Activated CD8-positive, alpha-beta memory T cell treated with anti-CD3 and anti-CD28 coated beads for 36 hours (primary cell): ENCODE measurements around the gene DIP2C. TPM values are rescaled to one million over a fixed set of nuclear protein-coding genes. Genes with fewer than 3 reads are reported as not detected.
"Not testable (repeated sequence)": the region's sequence is repeated elsewhere in the genome, so short reads cannot be mapped to it uniquely, and the experiment has no call there.

Experiments
- CTCF ChIA-PET: fragments of 350-600 bp; sonication (Branson Sonifier 250); formaldehyde crosslinking; loops from one replicate; lab custom pipeline; 2021; ENCODE audit warnings: antibody characterized with exemption; lab: Charles Lee
- POLR2A ChIA-PET: fragments of 350-600 bp; sonication (Branson Sonifier 250); formaldehyde crosslinking; loops from one replicate; lab custom pipeline; 2021; ENCODE audit warnings: antibody characterized with exemption; lab: Charles Lee
- total RNA-seq, 2 experiments: library from RNA; stranded (reverse); gene quantifications; one replicate each; pipeline ENCODE4 v1.2.3, GENCODE V29; 2021

The DIP2C gene
- total RNA-seq, 2 experiments from 2014 or later: 0.08 TPM

DNA sequence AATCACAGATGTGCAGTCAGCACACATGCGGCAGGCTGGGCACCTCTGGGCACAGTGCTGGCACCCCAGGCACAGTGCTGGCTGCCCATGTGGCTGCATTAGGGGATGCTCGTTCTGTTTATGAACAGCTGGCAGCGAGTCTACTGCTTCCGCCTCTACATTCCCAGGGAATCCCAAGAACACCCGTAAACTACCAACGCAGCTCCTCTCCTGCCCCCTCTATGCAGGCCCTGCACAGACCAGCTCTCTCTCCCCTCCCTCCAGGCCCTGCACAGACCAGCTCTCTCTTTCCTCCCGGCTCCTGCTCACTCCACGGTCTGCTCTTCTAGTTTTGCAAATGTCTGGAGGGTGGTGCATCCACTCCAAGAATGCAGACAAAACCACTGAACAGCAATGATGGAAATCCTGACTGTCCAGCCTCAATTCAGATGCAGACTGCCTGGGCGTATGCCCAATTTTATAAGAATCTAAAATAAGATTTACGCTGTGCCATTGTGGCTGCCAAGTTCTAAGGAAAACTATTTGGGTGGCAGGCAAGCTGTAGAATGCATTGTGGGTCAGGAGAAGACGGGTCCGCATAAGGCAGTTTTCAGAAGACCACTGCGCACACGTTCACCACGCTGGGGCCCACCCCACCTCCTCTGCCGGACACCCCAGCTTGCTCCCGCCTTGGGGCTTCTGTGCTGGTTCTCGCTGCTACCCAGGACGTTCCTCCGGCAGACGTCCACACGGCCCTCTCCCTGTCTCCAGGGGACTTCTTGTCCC is 319.6 kb downstream of the DIP2C start:
- POLR2A ChIA-PET: no interaction called here

DNA sequence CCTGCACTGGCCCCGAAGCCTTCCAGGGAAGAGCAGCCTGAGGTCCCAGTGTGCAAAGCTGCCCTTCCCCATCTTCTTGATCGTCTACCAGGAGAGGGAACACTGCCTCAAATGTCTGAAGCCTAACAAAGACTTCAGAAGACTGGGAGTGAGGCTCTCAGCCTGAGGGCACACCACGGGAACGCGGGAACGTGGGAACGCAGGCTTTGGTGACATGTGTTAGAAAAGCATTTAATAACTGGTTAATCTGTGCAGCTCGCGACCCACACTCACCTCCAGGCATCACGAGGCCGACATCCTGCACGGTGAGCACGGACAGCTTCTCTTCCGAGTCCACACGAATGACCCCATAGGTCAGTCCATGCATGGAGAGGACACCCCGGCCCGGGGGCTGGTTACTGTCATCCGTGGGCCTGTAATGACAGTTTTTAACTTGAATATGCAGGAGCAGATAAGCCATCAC is 320.2 kb downstream of the DIP2C start:
- ChIA-PET CTCF (no interaction called here), POLR2A (no interaction called here)

More for the DNA sequence above, 319.6 kb downstream of the DIP2C start:
- CTCF ChIA-PET: no interaction called here

DNA sequence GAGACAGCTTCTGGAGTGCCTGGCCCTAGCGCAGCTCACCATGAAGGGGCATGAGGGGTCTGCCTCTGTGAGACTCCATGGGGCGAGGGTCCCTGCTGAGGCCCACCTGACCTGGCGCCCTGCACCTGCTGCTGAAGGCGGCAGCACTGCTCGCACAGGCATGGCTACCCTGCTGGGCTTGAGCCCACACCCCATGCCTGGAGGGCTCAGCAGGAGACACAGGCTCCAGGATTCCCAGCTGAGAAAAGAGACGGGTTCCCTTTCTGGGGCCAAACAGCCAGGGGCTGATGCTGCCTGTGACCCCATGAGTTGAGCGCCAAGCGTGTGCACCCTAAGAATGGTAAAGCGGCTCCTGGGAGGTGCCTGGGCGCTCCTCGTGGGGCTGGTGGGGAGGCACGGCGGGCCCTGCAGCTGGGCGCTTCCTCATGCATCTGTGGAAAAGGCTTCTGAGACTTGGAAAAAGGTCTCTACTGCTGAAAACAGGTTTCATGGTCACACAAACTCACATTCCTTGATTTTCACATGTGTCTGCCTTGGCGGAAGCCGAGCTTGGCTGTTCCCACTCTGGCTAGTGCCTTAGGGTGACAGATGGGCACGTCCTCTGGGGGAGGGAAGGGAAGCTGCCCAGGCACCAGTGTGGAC is 320.8 kb downstream of the DIP2C start:
- ChIA-PET CTCF (no interaction called here), POLR2A (no interaction called here)

DNA sequence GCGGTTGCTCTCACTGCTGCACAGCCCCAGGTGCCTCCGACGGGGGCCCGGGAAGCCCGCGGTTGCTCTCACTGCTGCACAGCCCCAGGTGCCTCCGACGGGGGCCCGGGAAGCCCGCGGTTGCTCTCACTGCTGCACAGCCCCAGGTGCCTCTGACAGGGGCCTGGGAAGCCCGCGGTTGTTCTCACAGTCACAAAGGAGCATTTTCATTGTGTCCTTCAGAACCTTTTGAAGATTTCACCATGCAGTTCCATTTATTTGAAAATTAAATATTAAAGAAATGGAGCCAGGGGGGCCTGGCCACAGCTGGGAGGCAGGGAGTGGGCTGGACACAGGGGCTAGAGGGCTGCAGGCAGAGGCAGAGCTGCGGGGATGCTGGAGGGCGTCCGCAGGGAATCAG is 321.4 kb downstream of the DIP2C start:
- CTCF ChIA-PET, POLR2A ChIA-PET: not testable (repeated sequence)

DNA sequence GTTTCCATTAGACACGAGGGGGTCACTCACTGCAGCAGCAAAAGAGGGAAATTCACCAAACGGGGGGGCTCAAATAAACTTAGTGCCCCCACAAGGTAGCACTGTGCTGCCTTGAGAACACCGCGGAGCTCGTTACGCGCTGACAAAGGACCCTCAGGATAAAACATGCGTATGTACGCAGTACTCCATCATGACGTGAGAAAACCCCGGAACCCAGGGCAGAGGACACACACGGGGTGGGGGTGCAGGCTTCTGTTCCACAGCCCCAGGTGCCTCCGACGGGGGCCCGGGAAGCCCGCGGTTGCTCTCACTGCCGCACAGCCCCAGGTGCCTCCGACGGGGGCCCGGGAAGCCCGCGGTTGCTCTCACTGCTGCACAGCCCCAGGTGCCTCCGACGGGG is 321.8 kb downstream of the DIP2C start:
- ChIA-PET CTCF (no interaction called here), POLR2A (no interaction called here)

DNA sequence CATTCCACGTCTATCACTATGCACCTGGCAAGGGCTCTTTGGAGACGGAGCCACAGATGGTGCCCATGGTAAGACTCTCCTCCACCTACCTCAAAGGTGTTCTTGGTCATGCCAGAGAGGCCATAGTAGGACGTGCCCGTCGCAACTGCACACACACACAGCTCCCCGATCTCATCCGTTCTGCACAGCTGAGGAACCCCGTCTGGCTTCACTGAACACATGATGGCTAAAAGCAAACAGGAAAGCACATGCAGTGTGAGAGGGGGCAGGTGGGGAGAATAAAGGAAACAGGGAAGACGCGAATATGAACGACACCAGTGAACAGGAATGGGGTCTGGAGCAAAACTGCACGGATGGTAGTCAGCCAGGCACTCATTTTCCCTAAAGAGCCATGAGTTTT is 323.3 kb downstream of the DIP2C start:
- POLR2A ChIA-PET: no interaction called here
- CTCF ChIA-PET: no interaction called here

DNA sequence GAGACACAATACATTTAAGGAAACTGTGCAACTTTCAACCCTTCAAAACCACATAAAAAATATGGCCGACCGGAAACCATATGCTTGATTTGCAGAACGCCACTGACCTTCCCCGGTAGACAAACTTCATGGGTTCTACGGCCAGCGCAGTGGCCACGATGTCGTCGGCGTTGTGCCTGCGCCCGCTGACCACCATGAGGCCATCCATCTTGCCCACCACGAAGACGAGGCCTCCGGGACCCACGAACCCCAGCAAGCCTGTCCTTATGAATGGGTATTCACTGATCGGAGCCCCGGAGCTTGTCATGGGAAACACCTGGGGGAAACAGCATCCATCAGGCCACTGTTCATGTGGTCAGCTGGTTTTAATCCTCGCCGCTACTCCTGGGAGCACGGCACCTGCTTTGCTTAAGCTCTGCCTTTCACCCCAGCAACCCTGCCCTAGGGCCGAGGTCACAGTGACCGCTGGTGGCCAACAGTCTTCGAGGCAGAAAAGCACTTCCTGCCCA is 325.1 kb downstream of the DIP2C start:
- CTCF ChIA-PET: no interaction called here
- POLR2A ChIA-PET: no interaction called here

DNA sequence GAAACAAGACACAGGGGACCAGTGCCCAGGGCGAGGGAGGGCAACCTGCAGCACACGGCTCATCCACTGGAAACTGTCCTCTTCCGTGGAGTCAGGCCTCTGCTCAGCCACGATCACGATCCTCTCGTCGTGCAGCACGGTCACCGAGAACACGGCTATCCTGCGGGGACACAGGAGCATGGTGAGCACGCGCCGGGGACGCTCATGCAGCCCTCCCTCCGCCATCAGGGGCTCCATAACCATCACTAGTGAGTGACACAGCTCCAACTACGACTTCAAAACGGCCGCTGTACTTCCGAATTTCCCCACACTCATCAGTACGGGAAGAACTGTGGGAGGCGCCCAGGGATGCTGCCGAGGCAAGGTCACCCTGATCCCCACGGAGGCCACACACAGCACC is 326.3 kb downstream of the DIP2C start:
- POLR2A ChIA-PET: no interaction called here
- CTCF ChIA-PET: no interaction called here

DNA sequence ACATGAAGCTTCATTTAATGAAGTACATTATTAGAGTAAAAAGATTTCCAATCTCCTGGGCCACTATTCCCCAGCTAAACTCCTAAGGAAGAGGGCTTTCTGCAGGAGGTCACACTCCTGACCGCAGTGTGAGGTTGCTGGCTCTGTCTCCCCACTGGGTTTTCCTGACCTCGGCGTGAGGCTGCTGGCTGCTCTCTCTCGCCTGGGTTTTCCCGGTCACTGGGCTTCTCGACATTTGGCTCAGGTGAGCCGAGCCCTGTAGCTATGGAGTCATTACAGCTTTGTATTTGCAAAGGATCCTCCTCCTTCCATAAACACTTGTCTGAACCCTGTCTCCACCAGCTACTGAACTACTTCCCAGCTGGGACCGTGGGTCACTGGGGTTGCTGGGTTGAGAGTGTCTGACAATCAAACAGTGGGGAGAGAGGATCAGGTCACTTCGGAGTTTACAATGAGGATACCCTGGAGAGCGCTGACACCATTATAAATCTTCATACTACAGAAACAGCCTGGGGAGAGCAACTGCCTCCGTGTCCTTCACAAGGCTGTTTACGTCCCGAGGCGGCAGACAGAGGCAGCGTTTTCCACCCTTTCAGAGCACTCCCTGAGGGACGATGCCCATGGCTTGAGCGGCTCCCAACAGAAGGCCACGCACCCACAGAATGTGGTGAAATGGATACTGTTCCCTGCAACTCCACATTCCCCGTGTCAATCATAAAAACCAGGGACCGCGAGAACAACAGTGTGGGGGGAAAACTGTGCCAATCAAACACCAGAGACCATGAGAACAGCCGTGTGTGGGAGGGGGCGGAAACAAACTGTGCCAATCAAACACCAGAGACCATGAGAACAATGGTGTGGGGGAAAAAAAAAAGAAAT is 328.0 kb downstream of the DIP2C start:
- CTCF ChIA-PET: no interaction called here
- POLR2A ChIA-PET: no interaction called here

DNA sequence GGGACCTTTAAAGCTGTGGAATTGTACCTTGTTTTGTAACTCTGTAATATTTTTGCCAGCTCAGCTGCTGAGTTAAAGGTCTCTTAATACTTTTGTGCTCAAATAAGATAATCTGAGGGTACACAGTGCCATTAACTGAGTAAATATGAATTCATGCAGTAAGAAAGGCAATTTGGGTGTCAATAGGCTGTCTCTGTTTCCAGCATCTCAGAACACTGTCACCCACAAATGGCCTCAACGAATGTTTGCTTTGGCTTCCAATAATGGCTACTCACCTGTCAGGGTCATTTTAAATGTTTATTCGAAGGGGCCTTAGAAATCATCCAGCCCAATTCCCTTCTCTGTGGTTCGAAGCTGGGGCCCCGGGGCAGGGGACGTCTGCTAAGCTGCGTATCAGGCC is 328.8 kb downstream of the DIP2C start:
- POLR2A ChIA-PET: no interaction called here
- CTCF ChIA-PET: no interaction called here

DNA sequence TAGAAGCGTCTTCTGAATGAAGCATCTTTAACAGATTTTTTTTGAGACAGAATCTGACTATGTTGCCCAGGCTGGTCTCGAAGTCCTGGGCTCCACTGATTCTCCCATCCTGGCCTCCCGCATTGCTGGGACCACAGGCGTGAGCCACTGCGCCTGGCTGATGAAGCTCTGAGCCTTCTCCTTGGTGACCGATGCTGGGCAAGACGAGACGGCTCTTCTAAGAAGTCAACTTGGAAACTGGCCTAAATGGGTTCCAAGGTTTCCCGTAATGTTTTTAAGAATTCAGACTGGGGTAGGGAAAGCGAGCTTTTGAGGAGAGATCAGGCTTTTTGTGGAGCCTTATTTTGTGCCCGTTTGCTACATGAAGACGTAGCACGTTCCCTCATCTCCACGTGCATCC is 329.7 kb downstream of the DIP2C start:
- CTCF ChIA-PET: no interaction called here
- POLR2A ChIA-PET: no interaction called here

DNA sequence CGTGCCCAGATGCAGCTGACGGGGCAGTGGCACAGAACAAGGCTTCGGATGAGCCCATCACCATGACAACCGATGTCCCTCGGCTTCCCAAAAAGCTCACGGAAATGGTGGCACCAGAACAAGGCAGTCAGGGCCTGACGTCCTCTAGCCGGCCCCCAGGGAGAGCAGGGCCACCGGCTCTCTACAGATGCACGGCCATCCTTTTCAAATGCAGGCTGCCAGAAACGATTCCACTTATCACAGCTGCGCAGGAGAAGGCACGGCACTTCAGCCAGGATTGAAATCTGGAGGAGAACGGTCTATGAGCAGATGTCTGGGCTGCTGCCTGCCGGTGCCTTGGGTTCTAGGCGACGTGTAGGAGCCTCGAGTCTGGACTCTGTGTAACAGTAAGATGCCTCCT is 330.4 kb downstream of the DIP2C start:
- CTCF ChIA-PET: no interaction called here
- POLR2A ChIA-PET: no interaction called here

DNA sequence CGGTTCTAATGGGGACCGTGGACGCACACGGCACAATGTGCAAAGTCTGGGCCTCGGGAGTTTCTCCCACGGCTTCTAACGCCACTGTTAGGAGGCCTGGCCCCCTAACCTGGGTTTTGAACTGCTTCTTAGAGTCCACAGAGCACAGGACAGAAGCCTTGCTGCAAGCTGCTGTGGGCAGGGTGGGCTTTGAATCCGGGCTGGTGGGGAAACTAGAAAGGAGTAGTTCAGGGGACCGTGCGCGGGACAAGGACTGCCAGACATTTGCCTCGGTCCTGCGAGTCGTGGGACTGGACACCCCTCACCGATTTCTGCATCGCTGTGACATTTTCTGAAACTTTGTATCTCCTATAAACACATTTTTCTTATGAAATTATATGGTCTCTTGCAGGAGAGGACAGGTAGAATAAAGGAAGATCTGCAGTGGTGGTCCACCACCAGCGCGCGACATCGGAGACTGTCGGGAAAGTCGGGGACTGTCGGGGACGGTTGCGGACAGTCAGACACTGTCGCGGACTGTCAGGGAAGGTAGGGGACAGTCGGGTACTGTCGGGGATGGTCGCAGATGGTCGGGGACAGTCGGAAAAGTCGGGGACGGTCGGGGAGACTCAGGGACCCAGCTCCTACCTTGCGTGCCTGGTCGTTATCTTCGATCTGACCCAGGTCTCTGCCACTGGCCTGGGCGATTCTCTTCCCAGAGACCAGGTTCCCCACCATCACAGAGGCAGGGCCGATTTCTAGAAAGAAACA is 332.1 kb downstream of the DIP2C start:
- ChIA-PET POLR2A (no interaction called here), CTCF (interaction anchor here (0.6 kb wide), 1 partner anchor 192 kb away, joined by 3 read pairs; no protein-coding TSS in a partner anchor)

DNA sequence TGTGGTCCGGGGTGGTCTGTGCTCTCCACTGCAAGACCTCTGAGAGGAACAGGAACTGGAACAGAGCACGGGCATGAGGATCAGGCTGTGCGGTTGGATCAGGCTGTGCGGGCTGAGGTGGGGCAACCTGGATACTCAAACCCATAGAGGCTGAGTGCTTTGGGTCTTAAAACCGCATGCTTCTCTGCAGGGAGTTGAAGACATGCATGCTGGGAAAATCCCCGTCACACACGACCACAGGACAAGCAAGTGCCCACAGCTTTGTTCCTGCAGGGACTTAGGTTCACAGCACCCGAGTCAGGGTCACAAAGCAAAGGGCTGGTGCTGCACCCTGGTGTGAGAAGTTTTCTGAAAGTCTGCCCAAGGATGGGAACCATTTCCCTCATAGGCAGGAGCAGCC is 333.0 kb downstream of the DIP2C start:
- ChIA-PET POLR2A (no interaction called here), CTCF (no interaction called here)

DNA sequence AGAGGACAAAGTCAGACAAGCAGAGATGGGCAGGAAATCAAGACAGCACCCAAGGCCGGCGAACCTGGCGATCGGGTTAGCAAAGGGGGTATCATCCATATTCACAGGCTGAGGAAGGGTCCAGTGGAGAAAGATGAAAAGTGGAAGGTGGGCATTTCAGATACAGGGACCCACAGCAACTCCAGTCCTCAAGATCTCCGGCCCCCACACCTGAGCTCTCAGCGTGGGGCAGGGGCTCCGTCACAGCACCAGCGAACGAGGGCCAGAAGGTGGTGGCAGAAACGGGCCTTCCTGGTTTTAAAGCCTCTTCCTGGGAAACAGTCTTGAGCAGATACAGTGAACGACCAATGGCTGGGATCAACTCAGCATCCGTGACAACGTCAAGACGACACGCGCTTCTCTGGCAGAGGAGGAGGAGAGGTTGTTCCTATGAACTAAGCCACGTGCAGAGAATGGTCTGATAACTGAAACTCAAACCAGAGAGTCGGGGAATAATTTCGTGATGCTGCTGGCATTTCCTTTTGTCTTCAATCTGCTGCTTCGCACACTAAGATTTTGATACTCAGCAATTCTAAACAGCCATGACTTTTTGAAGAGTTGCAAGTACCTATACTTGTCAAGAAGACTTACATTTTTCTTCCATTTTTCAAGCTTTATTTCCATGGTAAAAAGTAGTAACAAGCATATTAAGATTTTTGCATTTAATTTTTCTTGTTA is 334.4 kb downstream of the DIP2C start:
- ChIA-PET POLR2A (no interaction called here), CTCF (no interaction called here)

DNA sequence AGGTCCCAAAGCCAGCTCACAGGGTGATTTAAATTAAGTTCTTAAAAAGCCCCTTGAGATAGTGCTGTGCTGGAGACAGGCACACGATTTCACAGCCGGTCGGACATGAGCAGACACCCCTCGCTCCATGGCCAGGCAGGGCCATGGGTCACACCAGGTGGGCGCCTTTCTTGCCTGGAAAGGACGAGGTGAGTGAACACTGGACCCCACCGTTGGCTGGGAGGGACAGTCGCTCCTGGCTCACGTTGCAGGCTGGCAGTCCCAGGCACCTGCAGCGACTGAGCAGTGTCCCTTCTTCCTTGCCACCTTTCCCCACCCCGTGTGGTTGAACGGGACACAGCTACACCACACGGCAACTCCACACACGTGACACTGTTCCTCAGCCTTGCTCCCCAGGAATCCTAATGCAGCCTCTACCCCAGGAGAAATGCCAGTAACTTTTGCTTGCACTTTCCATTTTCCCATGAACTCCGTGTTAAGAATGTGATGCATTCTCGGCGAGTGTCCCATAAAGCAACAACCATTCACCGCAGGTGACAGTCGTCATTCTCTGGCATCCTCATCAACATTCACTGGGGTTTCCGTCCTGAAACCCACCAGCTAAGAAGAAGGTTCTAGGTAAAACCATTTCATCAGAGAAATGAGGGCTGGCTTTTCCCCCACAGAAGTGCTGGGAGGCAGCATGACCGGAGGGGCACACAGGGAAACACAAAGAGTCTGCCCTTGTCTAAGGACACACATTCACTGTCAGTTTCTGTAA is 336.8 kb downstream of the DIP2C start:
- POLR2A ChIA-PET: no interaction called here
- CTCF ChIA-PET: no interaction called here

DNA sequence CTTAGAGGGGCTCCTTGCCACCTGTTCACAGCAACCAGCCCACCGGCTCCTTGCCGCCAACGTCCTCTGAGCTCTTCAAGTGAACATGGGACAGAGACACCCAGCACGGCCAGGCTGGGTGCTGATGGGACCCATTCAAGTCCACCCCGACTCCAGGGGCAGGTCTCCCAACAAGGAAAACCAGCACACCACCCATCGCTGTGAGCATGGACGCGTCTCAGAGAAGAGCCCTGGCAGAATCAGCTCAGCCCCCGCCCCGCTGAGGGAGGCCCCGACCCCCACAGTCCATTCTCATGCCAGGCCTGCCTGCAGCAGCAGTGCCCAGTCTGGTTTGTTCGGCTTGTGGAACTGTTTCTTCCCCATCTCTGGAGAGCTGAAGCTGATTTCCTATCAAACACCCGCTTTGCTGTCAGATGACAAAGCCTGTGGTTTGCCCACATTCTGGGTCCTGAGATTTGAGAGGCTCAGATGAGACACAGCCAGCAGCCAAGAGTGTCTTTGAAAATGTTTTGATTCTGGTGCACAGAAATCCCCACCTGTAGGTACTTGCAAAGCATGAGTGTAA is 337.6 kb downstream of the DIP2C start:
- ChIA-PET CTCF (no interaction called here), POLR2A (no interaction called here)

DNA sequence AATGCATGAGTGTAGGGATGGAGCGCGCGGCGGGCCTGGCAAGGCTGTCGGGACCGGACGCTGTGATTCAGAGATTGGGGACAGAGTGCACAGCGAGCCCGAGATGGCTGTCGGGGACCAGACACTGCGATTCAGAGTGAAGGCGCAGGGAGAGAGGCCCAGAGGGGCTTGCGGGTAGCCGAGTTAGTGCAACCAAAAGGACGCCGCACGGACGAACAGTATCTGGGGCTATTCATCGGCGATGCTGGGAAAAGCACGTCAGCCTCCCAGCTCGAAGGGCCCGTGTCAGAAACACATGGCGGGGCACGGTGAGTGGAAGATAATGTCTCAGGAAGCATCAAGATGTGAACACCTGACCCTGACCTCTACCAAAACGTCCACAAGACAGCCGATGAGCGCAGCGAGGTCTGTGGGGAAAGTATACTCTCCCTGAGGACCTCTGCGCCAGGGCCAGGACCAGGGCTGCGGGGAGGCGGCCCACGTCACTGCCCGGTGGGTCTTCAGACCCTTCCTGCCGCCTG is 338.4 kb downstream of the DIP2C start:
- ChIA-PET POLR2A (no interaction called here), CTCF (no interaction called here)
